H1 (cell line): Measurements from ENCODE around the gene TRIM45. TPM values are rescaled to one million over a fixed set of nuclear protein-coding genes. Genes with fewer than 3 reads are reported as not detected.

Experiments
- CTCF ChIA-PET: fragments of 300-600 bp; sonication (Branson Sonifier 250); formaldehyde crosslinking; loops from one replicate; lab custom pipeline; 2021; ENCODE audit not compliant: partially characterized antibody; lab: Charles Lee
- POLR2A ChIA-PET: fragments of 300-600 bp; sonication (Branson Sonifier 250); formaldehyde crosslinking; loops from one replicate; lab custom pipeline; 2021; ENCODE audit warnings: inconsistent platforms; ENCODE audit not compliant: partially characterized antibody; lab: Charles Lee
- DNase-seq, 2 experiments: peaks; one replicate each; pipeline versions ENCODE4 v3.0.0 to v3.0.0-alpha.2; 2010 to 2022; ENCODE audit warnings: low spot score in 2 of 2, low read depth in 1 of 2, mixed read lengths in 1 of 2
- FAIRE-seq: peaks from 2 replicates; lab custom pipeline; 2011; peaks lifted over from hg19 to GRCh38; lab: Jason Lieb, UNC
- H2AFZ ChIP-seq: 2 replicates; pipeline ENCODE4 v1.8.1; 2012; ENCODE audit warnings: low read length, inconsistent platforms
- H2AK5ac ChIP-seq: 2 replicates; pipeline ENCODE4 v1.6.1; 2013; ENCODE audit warnings: low read depth, low read length
- H2BK120ac ChIP-seq: replicated peaks from 2 replicates; pipeline ENCODE3; 2013; ENCODE audit warnings: low read depth, low read length, inconsistent platforms
- H2BK12ac ChIP-seq: 2 replicates; pipeline ENCODE4 v1.6.1; 2013; ENCODE audit warnings: low read depth, low read length
- H2BK15ac ChIP-seq: 2 replicates; pipeline ENCODE4 v1.6.1; 2013; ENCODE audit warnings: low read length
- H2BK20ac ChIP-seq: 2 replicates; pipeline ENCODE4 v1.6.1; 2013; ENCODE audit warnings: low read length
- H2BK5ac ChIP-seq: 2 replicates; pipeline ENCODE4 v1.6.1; 2013; ENCODE audit warnings: low read depth, low read length
- H3K14ac ChIP-seq: 2 replicates; pipeline ENCODE4 v1.6.1; 2013; ENCODE audit warnings: inconsistent platforms; ENCODE audit not compliant: insufficient read length
- H3K18ac ChIP-seq: 2 replicates; pipeline ENCODE4 v1.6.1; 2013; ENCODE audit warnings: low read length; ENCODE audit errors: extremely low read depth
- H3K23ac ChIP-seq: 2 replicates; pipeline ENCODE4 v1.6.1; 2013; ENCODE audit warnings: inconsistent platforms; ENCODE audit not compliant: insufficient read length
- H3K23me2 ChIP-seq: 2 replicates; pipeline ENCODE4 v1.6.1; 2013; ENCODE audit warnings: low read depth, low read length
- H3K27ac ChIP-seq: 2 replicates; pipeline ENCODE4 v1.6.1; 2011; ENCODE audit warnings: low read depth, low read length, inconsistent platforms
- H3K27me3 ChIP-seq, 4 experiments: replicated peaks in 1 of 4; 1 replicate in 1 of 4; 2 replicates in 3 of 4; pipeline versions ENCODE4 v1.6.1 to v1.8.1; 2011 to 2013; ENCODE audit warnings: low read length in 3 of 4, mild to moderate bottlenecking in 3 of 4, inconsistent platforms in 2 of 4, mixed read lengths in 2 of 4, moderate library complexity in 1 of 4; ENCODE audit not compliant: control insufficient read depth in 3 of 4, insufficient read depth in 3 of 4; ENCODE audit errors: extremely low read depth in 1 of 4
- H3K36me3 ChIP-seq, 4 experiments: 2 replicates each; pipeline versions ENCODE4 v1.6.1 to v1.8.1; 2011 to 2013; ENCODE audit warnings: mild to moderate bottlenecking in 4 of 4, low read length in 3 of 4, moderate library complexity in 2 of 4, control low read depth in 1 of 4, inconsistent platforms in 1 of 4; ENCODE audit not compliant: insufficient read depth in 4 of 4, control insufficient read depth in 2 of 4
- H3K4ac ChIP-seq: replicated peaks from 2 replicates; pipeline ENCODE3; 2013; ENCODE audit warnings: low read length, low read depth, mixed read lengths, inconsistent platforms; ENCODE audit not compliant: insufficient read length
- H3K4me1 ChIP-seq, 4 experiments: replicated peaks in 1 of 4; 1 replicate in 1 of 4; 2 replicates in 3 of 4; pipeline versions ENCODE4 v1.6.1 to v1.8.1; 2011 to 2013; ENCODE audit warnings: low read length in 3 of 4, inconsistent platforms in 2 of 4, mixed read lengths in 1 of 4; ENCODE audit not compliant: insufficient read depth in 4 of 4, control insufficient read depth in 3 of 4
- H3K4me2 ChIP-seq, 2 experiments: 2 replicates each; pipeline versions ENCODE4 v1.6.1 to v1.8.1; 2011 to 2013; ENCODE audit warnings: low read depth in 2 of 2, low read length in 2 of 2, control low read depth in 1 of 2, inconsistent platforms in 1 of 2, mild to moderate bottlenecking in 1 of 2; ENCODE audit not compliant: insufficient read depth in 1 of 2
- H3K4me3 ChIP-seq, 4 experiments: fragments of 200-600, 300-600 bp in 1 of 4; sonication (generic), shearing (Covaris generic), sonication (Bioruptor Twin) in 1 of 4; 2 replicates each; pipeline versions ENCODE4 v1.5.1 to v1.8.1; 2011 to 2016; ENCODE audit warnings: low read length in 4 of 4, low read depth in 3 of 4, control low read depth in 2 of 4, inconsistent platforms in 2 of 4, mild to moderate bottlenecking in 2 of 4, mixed read lengths in 1 of 4, moderate library complexity in 1 of 4; ENCODE audit not compliant: insufficient read depth in 2 of 4; ENCODE audit errors: extremely low read depth in 1 of 4
- H3K56ac ChIP-seq: replicated peaks from 2 replicates; pipeline ENCODE3; 2013; ENCODE audit warnings: low read depth, mild to moderate bottlenecking, mixed read lengths, low read length, inconsistent platforms; ENCODE audit not compliant: insufficient read length
- H3K79me1 ChIP-seq: 2 replicates; pipeline ENCODE4 v1.6.1; 2013; ENCODE audit warnings: low read depth, low read length, control low read depth
- H3K79me2 ChIP-seq, 2 experiments: 2 replicates each; pipeline versions ENCODE4 v1.6.1 to v1.8.1; 2012 to 2013; ENCODE audit warnings: low read length in 2 of 2, mild to moderate bottlenecking in 2 of 2, inconsistent platforms in 1 of 2; ENCODE audit not compliant: insufficient read depth in 2 of 2, control insufficient read depth in 1 of 2
- H3K9ac ChIP-seq, 4 experiments: replicated peaks in 1 of 4; 1 replicate in 1 of 4; 2 replicates in 3 of 4; pipeline versions ENCODE4 v1.6.1 to v1.8.1; 2011 to 2013; ENCODE audit warnings: low read depth in 3 of 4, low read length in 3 of 4, control low read depth in 2 of 4, mild to moderate bottlenecking in 2 of 4, moderate library complexity in 2 of 4, inconsistent platforms in 1 of 4; ENCODE audit errors: extremely low read depth in 1 of 4
- H3K9me3 ChIP-seq, 2 experiments: 2 replicates each; pipeline versions ENCODE4 v1.6.1 to v1.8.1; 2012 to 2013; ENCODE audit warnings: mild to moderate bottlenecking in 2 of 2, moderate library complexity in 2 of 2, control low read depth in 1 of 2, inconsistent platforms in 1 of 2, low read depth in 1 of 2, low read length in 1 of 2, mixed read lengths in 1 of 2; ENCODE audit not compliant: insufficient read depth in 2 of 2
- H4K20me1 ChIP-seq, 2 experiments: replicated peaks in 1 of 2; 2 replicates each; pipeline versions ENCODE3 to v1.8.1; 2011 to 2013; ENCODE audit warnings: inconsistent platforms in 2 of 2, low read length in 2 of 2, mild to moderate bottlenecking in 1 of 2; ENCODE audit not compliant: insufficient read depth in 2 of 2, control insufficient read depth in 1 of 2
- H4K5ac ChIP-seq: 2 replicates; pipeline ENCODE4 v1.6.1; 2013; ENCODE audit warnings: low read length, low read depth, mixed read lengths, inconsistent platforms; ENCODE audit not compliant: insufficient read length
- H4K8ac ChIP-seq: 2 replicates; pipeline ENCODE4 v1.8.0; 2013; ENCODE audit warnings: mild to moderate bottlenecking, moderate library complexity, low read length, inconsistent platforms; ENCODE audit not compliant: insufficient read depth; ENCODE audit errors: extremely low read depth
- H4K91ac ChIP-seq: replicated peaks from 2 replicates; pipeline ENCODE3; 2013; ENCODE audit warnings: low read length, mixed read lengths, inconsistent platforms; ENCODE audit not compliant: insufficient read length
- CHD1 ChIP-seq: IDR thresholded peaks from 2 replicates; pipeline ENCODE4 v1.6.1; 2012; ENCODE audit warnings: low read depth, low read length, improper control_type of control experiment
- GTF2F1 ChIP-seq: IDR thresholded peaks from 2 replicates; pipeline ENCODE4 v1.6.1; 2012; ENCODE audit warnings: low read depth, low read length, improper control_type of control experiment, borderline replicate concordance
- SIX5 ChIP-seq: IDR thresholded peaks from 2 replicates; pipeline ENCODE4 v1.6.1; 2011; ENCODE audit warnings: mild to moderate bottlenecking, low read depth, low read length
- TAF1 ChIP-seq: IDR thresholded peaks from 2 replicates; pipeline ENCODE4 v1.6.1; 2011; ENCODE audit warnings: mild to moderate bottlenecking, low read depth, low read length
- TAF7 ChIP-seq: optimal IDR thresholded peaks from 2 replicates; pipeline ENCODE3; 2011; ENCODE audit warnings: low read depth, mild to moderate bottlenecking, inconsistent platforms, low read length, moderate library complexity, borderline replicate concordance
- WGBS, 2 experiments: shearing (Covaris generic) in 1 of 2; methylation state at CpG; one replicate each; pipeline versions ENCODE4 v1.1.6 to v1.1.7; 2013 to 2015; ENCODE audit warnings: low lambda C conversion rate in 2 of 2, mixed read lengths in 2 of 2, inconsistent platforms in 1 of 2, low coverage in 1 of 2, missing lambda C conversion rate in 1 of 2; ENCODE audit not compliant: insufficient replicate concordance in 2 of 2, insufficient coverage in 1 of 2, insufficient read length in 1 of 2; ENCODE audit errors: extremely low coverage in 1 of 2, missing lambda C conversion rate in 1 of 2; 5-methylcytosine and 5-hydroxymethylcytosine counted together
- long read RNA-seq, 2 experiments: library from RNA in 1 of 2; library from capped mRNA in 1 of 2; stranded (forward); transcript quantifications; one replicate each; pipeline ENCODE4 v2.0.0, GENCODE V29; 2021; ENCODE audit warnings: inconsistent platforms in 1 of 2
- polyA minus RNA-seq, 3 experiments: library from RNA; depleted of rRNA, polyadenylated mRNA; stranded (reverse); fragments of >200 nt; gene quantifications; 1 replicate in 2 of 3; 2 replicates in 1 of 3; pipeline ENCODE4 v1.2.3, GENCODE V29; 2011
- polyA plus RNA-seq, 7 experiments: library from polyadenylated mRNA; depleted of rRNA in 3 of 7; stranded (reverse) in 5 of 7; unstranded in 2 of 7; fragments of >200 nt in 5 of 7; fragments of 200-250 nt in 2 of 7; gene quantifications; 1 replicate in 5 of 7; 2 replicates in 1 of 7; 4 replicates in 1 of 7; pipeline versions ENCODE4 v1.2.1 to v1.2.3, GENCODE V29; 2011 to 2013; ENCODE audit warnings: missing spikeins in 2 of 7, mixed read lengths in 2 of 7
- total RNA-seq: library from RNA; stranded (reverse); fragmentation: NEBNext Ultra II Directional; extraction: Animal tissue kit (Norgen Biotek cat#: 25700); gene quantifications from 2 replicates; pipeline ENCODE4 v1.2.1, GENCODE V29; 2021

The TRIM45 gene, protein sequence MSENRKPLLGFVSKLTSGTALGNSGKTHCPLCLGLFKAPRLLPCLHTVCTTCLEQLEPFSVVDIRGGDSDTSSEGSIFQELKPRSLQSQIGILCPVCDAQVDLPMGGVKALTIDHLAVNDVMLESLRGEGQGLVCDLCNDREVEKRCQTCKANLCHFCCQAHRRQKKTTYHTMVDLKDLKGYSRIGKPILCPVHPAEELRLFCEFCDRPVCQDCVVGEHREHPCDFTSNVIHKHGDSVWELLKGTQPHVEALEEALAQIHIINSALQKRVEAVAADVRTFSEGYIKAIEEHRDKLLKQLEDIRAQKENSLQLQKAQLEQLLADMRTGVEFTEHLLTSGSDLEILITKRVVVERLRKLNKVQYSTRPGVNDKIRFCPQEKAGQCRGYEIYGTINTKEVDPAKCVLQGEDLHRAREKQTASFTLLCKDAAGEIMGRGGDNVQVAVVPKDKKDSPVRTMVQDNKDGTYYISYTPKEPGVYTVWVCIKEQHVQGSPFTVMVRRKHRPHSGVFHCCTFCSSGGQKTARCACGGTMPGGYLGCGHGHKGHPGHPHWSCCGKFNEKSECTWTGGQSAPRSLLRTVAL
- total RNA-seq: 15.6 and 16.7 TPM in 2 replicates
- 13.7 and 15.0 TPM in 2 replicates for polyA plus RNA-seq (2011; rRNA removed)
- 22.2 TPM for polyA plus RNA-seq (2011; cell fraction: cytosol; rRNA removed)
- 25.4 TPM for polyA plus RNA-seq (2011; cell fraction: nucleus; rRNA removed)
- 17.4 to 23.5 TPM (median 19.7 TPM) in 4 replicates for polyA plus RNA-seq (2012, experiment 1 of 2)
- polyA plus RNA-seq (2012, experiment 2 of 2): 5.0 TPM
- polyA plus RNA-seq (2013, experiment 1 of 2): 9.2 TPM
- 7.9 TPM for polyA plus RNA-seq (2013, experiment 2 of 2)
- polyA minus RNA-seq (2011; rRNA and poly(A)+ RNA removed): 12.7 and 13.1 TPM in 2 replicates
- polyA minus RNA-seq (2011; cell fraction: cytosol; rRNA and poly(A)+ RNA removed): 7.6 TPM
- 10.7 TPM for polyA minus RNA-seq (2011; cell fraction: nucleus; rRNA and poly(A)+ RNA removed)
- long read RNA-seq, experiment 1, partial matches to known transcripts: 0 of 3 reads
- long read RNA-seq, experiment 1, other reads (novel, unspliced or antisense): 2 of 3 reads
- long read RNA-seq, experiment 2, partial matches to known transcripts: 0 of 2 reads
- long read RNA-seq, experiment 2, other reads (novel, unspliced or antisense): 2 of 2 reads

DNA sequence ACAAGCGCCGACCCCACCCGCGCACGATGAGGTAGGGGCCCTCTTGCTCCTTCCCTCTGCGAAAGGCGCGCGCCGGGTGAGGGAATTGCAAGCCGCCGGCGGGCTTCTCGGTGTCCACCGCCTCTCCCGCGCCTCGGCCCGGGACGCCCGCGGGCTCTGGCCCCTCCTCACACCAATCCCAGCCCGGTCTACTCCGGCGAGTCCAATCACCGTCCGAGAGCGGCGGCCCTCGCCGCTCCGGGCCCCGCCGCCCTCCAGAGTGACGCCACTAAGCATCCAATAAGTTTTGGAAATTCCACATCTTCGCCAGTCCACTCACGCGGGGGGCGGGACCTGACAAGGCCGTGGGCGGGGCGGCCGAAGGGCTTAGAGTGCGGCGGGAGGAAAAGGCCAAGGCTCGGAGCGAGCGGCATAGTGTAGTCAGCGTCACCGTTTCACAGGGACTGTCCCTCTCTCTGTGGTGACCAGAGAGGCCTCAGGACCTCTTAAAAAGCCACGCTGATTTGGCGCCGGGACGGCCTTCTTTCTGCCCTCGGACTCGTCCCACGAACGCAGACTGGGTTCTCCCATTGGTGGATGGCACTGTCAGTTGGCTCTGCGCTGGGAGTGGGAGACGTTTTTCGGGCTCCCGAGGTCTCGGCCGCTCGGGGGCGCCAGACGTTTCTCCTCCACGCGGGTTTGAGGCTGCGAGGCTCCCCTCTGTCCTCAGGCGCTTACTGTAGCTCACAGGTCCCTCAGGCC lies at the start of gene TRIM45:
TSS of gene TRIM45 (minus strand) at position 161 of the 741 bp plus-strand sequence. CDS start 548 bp downstream, outside the sequence.
- H3K4me2 ChIP-seq: peak within 1 kb of the TSS; percentile 85 to 98
- peak within 1 kb of the TSS; percentile 91 for H2BK5ac ChIP-seq
- peak within 1 kb of the TSS; percentile 85 for H3K56ac ChIP-seq
- peak within 1 kb of the TSS; percentile 55 for H3K27ac ChIP-seq
- no peak within 1 kb of the TSS for H2AK5ac ChIP-seq
- no peaks in the 10 kb centered on the region; a peak in 1 of 4 replicates for H3K79me2 ChIP-seq
- 2% methylated on average over 44 of the region's 71 CpGs; no CpG with 5 or more reads in 1 of the 2 experiments for whole genome bisulfite sequencing, 2 experiments
- POLR2A ChIA-PET: interaction anchor here (0.7 to 2.5 kb wide), 13 partner anchors 8 to 163 kb away, joined by 3 to 19 read pairs (median 3); partner anchors contain the start of gene TTF2
- no peak within 1 kb of the TSS for H2BK120ac ChIP-seq
- H4K8ac ChIP-seq: peak within 1 kb of the TSS; percentile 72; the same call in 1 of the 2 replicates
- H3K23ac ChIP-seq: no peak within 1 kb of the TSS
- CTCF ChIA-PET: interaction anchor here (0.6 to 13.2 kb wide), 19 partner anchors 8 to 533 kb away, joined by 3 to 114 read pairs (median 3); partner anchors contain the start of gene TTF2
- peaks cover 5% of the 10 kb centered on the region; the same call in 1 of the 2 replicates for H3K23me2 ChIP-seq
- H3K4me3 ChIP-seq: peak within 1 kb of the TSS; percentile 59 to 79 (median 75)
- peak within 1 kb of the TSS; percentile 96 for H3K18ac ChIP-seq
- H4K20me1 ChIP-seq: no peaks in the 10 kb centered on the region
- DNase-seq (peak; percentile 77 to 93), FAIRE-seq (no peak)
- H4K5ac ChIP-seq: peak within 1 kb of the TSS; percentile 99
- H3K36me3 ChIP-seq: peaks cover 6 to 17% (median 13%) of the 10 kb centered on the region in 4 experiments
- no peaks in the 10 kb centered on the region; a peak in 1 of 7 replicates for H3K27me3 ChIP-seq
- 0 out of 2 replicates have a peak within 1 kb of the TSS, but pooled peaks have one; percentile 3 for H2BK20ac ChIP-seq
- H3K14ac ChIP-seq: no peak within 1 kb of the TSS
- H2AFZ ChIP-seq: peak within 1 kb of the TSS; percentile 70
- peaks cover 2 to 14% (median 8%) of the 10 kb centered on the region in 4 experiments for H3K4me1 ChIP-seq
- no peak within 1 kb of the TSS; the same call in 1 of the 2 replicates for H2BK12ac ChIP-seq
- no peak within 1 kb of the TSS for H3K4ac ChIP-seq
- H2BK15ac ChIP-seq: peak within 1 kb of the TSS; percentile 53; the same call in 1 of the 2 replicates
- peak within 1 kb of the TSS; percentile 88 for H4K91ac ChIP-seq
- no peaks in the 10 kb centered on the region for H3K79me1 ChIP-seq
- H3K9ac ChIP-seq: peak within 1 kb of the TSS; percentile 60 to 86 (median 67)
- no peaks in the 10 kb centered on the region for H3K9me3 ChIP-seq
- TF ChIP-seq GTF2F1: no peak
- no peak for TF ChIP-seq SIX5
- TF ChIP-seq TAF1: peak; percentile 51; the same call in 1 of the 2 replicates
- peak; percentile 63 for TF ChIP-seq TAF7
- no peak for TF ChIP-seq CHD1
